ENCODE measurements around the gene CASKIN2. TPM values are rescaled to one million over a fixed set of nuclear protein-coding genes. Genes with fewer than 3 reads are reported as not detected.

Gene CASKIN2
- total RNA-seq, 1 experiment from 2014 or later, result 30.0 TPM

DNA sequence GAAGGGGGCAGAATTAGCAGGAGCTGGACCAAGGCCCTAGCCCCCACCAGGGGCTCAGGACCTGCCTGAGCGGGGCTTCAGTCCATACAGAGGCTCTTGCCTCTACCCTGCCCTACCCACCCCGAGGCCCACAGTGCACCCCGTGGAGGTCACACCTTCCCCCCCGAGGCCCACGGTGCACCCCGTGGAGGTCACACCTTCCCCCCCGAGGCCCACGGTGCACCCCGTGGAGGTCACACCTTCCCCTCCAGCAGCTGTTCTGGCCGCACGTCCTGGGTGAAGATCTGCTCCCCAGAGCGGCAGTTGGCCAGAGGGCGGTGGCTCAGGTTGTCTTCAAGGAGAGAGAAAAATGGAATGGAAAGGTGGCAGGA is 11.4 kb downstream of the CASKIN2 start:
- Mint-ChIP-seq H3K36me3 (ENCODE audit: insufficient read depth, unreplicated experiment) (peaks cover 19% of the 10 kb centered on the region), H3K4me1 (ENCODE audit: low read depth, unreplicated experiment) (no peaks in the 10 kb centered on the region), H3K27ac (ENCODE audit: unreplicated experiment) (no peak overlapping the region), H3K9me3 (ENCODE audit: low read depth, unreplicated experiment) (no peaks in the 10 kb centered on the region), H3K27me3 (ENCODE audit: unreplicated experiment) (no peaks in the 10 kb centered on the region), H3K4me3 (ENCODE audit: low read depth, unreplicated experiment) (no peak overlapping the region)
- CTCF ChIA-PET, result no interaction called here
- TF ChIP-seq, protein P1, sequence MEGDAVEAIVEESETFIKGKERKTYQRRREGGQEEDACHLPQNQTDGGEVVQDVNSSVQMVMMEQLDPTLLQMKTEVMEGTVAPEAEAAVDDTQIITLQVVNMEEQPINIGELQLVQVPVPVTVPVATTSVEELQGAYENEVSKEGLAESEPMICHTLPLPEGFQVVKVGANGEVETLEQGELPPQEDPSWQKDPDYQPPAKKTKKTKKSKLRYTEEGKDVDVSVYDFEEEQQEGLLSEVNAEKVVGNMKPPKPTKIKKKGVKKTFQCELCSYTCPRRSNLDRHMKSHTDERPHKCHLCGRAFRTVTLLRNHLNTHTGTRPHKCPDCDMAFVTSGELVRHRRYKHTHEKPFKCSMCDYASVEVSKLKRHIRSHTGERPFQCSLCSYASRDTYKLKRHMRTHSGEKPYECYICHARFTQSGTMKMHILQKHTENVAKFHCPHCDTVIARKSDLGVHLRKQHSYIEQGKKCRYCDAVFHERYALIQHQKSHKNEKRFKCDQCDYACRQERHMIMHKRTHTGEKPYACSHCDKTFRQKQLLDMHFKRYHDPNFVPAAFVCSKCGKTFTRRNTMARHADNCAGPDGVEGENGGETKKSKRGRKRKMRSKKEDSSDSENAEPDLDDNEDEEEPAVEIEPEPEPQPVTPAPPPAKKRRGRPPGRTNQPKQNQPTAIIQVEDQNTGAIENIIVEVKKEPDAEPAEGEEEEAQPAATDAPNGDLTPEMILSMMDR (IDR thresholded peaks at IDR 0.05; ENCODE audit: unreplicated experiment), result no peak
- no peak for DNase-seq
- intact Hi-C loops (cut with micrococcal nuclease; ENCODE audit: unreplicated experiment), result no loop called here
- no TSS peak for BruUV-seq (replicated peaks)

DNA sequence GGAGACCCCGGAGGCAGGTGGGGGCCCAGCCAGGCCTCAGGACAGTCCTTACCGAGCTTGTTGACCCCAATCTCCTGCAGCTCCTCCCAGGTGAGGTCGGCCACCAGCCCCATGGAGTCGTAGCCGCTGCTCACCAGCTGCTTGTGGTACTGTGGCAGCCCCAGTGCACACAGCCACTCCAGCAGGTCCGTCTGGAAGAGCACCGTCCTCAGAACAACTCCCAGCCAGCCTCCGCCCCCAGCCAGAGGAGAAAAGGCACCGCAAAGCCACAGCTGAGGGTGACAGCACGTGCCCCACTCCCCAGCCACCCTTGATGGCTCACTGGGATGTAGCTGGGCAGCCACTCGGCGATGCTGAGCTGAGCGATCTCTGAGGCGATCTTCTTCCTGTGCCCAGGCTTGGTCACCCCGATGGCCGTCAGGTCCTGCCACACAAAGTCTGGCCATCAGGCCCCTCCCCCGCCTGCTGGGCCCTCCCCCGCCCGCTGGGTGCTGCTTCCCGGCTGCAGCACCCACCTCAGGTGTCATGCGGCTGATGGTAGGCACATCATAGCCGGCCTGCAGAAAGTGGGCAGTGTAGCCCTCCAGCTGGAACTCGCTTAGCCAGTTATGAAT is 11.9 kb downstream of the CASKIN2 start:
- Mint-ChIP-seq H3K9me3 (ENCODE audit: low read depth, unreplicated experiment) (no peaks in the 10 kb centered on the region), H3K36me3 (ENCODE audit: insufficient read depth, unreplicated experiment) (peaks cover 20% of the 10 kb centered on the region), H3K4me1 (ENCODE audit: low read depth, unreplicated experiment) (no peaks in the 10 kb centered on the region), H3K27ac (ENCODE audit: unreplicated experiment) (no peak overlapping the region), H3K4me3 (ENCODE audit: low read depth, unreplicated experiment) (no peak overlapping the region), H3K27me3 (ENCODE audit: unreplicated experiment) (no peaks in the 10 kb centered on the region)
- CTCF ChIA-PET, result no interaction called here
- no peak for DNase-seq
- no TSS peak for BruUV-seq (replicated peaks)
- intact Hi-C loops (cut with micrococcal nuclease; ENCODE audit: unreplicated experiment), result no loop called here
- TF ChIP-seq, protein P1 (IDR thresholded peaks at IDR 0.05; ENCODE audit: unreplicated experiment), result no peak

DNA sequence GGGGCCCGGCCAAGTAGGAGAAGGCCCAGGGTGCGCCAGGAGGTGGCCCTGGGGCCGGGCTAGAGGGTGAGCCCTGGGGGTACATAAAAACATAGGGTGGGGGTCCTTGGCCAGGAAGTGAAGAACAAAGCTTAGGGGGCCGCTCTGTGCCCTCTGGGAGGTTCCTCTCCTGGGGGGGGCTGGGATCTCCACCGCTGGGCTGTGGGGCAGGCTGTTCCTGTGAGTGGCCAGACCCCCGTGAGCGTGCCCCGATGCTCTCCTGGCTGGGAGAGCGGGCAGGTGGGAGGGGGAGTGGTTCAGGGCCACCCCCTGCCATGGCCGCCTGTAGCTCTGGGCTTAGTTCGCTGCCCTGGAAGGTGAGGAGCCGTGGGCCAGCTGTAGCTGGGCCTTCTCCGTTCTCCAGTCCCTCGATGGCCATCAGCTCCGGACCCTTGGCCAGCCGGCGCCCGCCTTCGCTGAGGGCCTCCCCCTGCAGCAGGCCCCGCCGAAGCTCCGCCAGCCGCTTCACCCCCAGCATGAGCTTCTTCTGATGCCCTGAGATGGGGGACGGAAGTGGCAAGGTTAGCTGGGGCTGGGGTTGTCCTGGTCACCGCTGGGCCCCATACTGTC is 12.5 kb downstream of the CASKIN2 start:
- Mint-ChIP-seq H3K27ac (ENCODE audit: unreplicated experiment) (no peak overlapping the region), H3K4me3 (ENCODE audit: low read depth, unreplicated experiment) (no peak overlapping the region), H3K4me1 (ENCODE audit: low read depth, unreplicated experiment) (no peaks in the 10 kb centered on the region), H3K27me3 (ENCODE audit: unreplicated experiment) (no peaks in the 10 kb centered on the region), H3K9me3 (ENCODE audit: low read depth, unreplicated experiment) (no peaks in the 10 kb centered on the region), H3K36me3 (ENCODE audit: insufficient read depth, unreplicated experiment) (peaks cover 20% of the 10 kb centered on the region)
- no TSS peak for BruUV-seq (replicated peaks)
- no peak for DNase-seq
- TF ChIP-seq, protein P1 (IDR thresholded peaks at IDR 0.05; ENCODE audit: unreplicated experiment), result no peak
- CTCF ChIA-PET, result no interaction called here
- intact Hi-C loops (cut with micrococcal nuclease; ENCODE audit: unreplicated experiment), result no loop called here

DNA sequence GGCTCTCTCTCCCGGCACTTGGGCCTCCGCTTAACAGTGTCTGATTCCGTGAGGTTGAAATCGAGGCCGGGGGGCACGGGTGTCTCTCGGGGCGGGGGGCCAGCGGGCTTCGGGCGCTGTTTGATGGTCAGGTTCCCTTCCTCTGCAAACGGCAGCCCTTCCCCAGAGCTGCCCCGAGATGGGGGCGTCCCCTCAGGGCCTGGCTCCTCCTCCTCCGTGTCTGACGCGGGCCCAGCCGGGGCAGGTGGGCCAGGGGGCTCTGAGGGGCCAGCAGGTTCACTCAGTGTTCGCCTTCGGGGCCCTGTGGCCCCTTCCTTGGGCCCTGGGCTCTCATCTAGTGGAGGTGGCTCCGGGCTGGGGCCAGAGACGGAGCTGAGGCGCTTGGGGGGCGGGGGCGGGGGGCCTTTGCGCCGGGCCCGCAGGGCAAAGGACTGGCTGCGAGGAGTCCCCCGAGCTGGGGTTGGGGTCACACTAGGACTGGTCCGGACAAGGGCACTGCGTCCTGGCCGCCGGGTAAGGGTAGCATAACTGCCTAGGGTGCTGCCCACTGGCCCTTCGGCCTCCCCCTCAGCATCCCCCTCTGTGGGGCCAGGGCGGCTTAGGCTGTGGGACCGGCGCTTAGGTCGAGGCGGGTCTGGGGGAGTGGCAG is 13.1 kb downstream of the CASKIN2 start:
- intact Hi-C loops (cut with micrococcal nuclease; ENCODE audit: unreplicated experiment), result no loop called here
- Mint-ChIP-seq H3K4me3 (ENCODE audit: low read depth, unreplicated experiment) (no peak overlapping the region), H3K27me3 (ENCODE audit: unreplicated experiment) (no peaks in the 10 kb centered on the region), H3K27ac (ENCODE audit: unreplicated experiment) (no peak overlapping the region), H3K36me3 (ENCODE audit: insufficient read depth, unreplicated experiment) (peaks cover 20% of the 10 kb centered on the region), H3K4me1 (ENCODE audit: low read depth, unreplicated experiment) (no peaks in the 10 kb centered on the region), H3K9me3 (ENCODE audit: low read depth, unreplicated experiment) (no peaks in the 10 kb centered on the region)
- no TSS peak for BruUV-seq (replicated peaks)
- DNase-seq, result no peak
- TF ChIP-seq, protein P1 (IDR thresholded peaks at IDR 0.05; ENCODE audit: unreplicated experiment), result no peak
- CTCF ChIA-PET, result no interaction called here
